Natural killer cell treated with Interleukin-12 subunit alpha and Interleukin-12 subunit beta and Interleukin-15 and Interleukin-18, amount 100 ng/mL, for 72 hours (primary cell): ENCODE measurements around the gene FBXW8. TPM values are rescaled to one million over a fixed set of nuclear protein-coding genes. Genes with fewer than 3 reads are reported as not detected.

Source experiments
- ATAC-seq, 2 donors: fragments of 150-1000 bp; cut with Tn5 transposase in 1 of 2; sonication (Bioruptor Pico), chemical (Tn5 transposase) in 1 of 2; 2 replicates each; pipeline ENCODE4 v1.10.0; 2021
- DNase-seq: peaks from one replicate; pipeline ENCODE4 v3.0.0; 2022; ENCODE audit warnings: low spot score
- H3K27ac Mint-ChIP-seq, 2 donors: 1 replicate in 1 of 2; 2 replicates in 1 of 2; pipeline ENCODE4 v1.8.0; 2022; ENCODE audit warnings: mixed read lengths in 2 of 2, mild to moderate bottlenecking in 1 of 2, moderate library complexity in 1 of 2
- H3K27me3 Mint-ChIP-seq, 2 donors: 1 replicate in 1 of 2; 2 replicates in 1 of 2; pipeline ENCODE4 v1.8.0; 2022; ENCODE audit warnings: mixed read lengths in 2 of 2
- H3K36me3 Mint-ChIP-seq: one replicate; pipeline ENCODE4 v1.8.0; 2022; ENCODE audit warnings: mixed read lengths
- H3K4me1 Mint-ChIP-seq, 2 donors: 1 replicate in 1 of 2; 2 replicates in 1 of 2; pipeline ENCODE4 v1.8.0; 2022; ENCODE audit warnings: low read depth in 2 of 2, mixed read lengths in 2 of 2, mild to moderate bottlenecking in 1 of 2
- H3K4me3 Mint-ChIP-seq: one replicate; pipeline ENCODE4 v1.8.0; 2022; ENCODE audit warnings: mixed read lengths
- H3K9me3 Mint-ChIP-seq: 2 replicates; pipeline ENCODE4 v1.8.0; 2022; ENCODE audit warnings: mixed read lengths
- total RNA-seq, 2 donors: library from RNA; stranded (reverse); gene quantifications; one replicate each; pipeline ENCODE4 v1.2.3, GENCODE V29; 2022

The FBXW8 gene
- total RNA-seq, 2 donors from 2014 or later = 9.6 to 11.5 TPM

GRCh38 chr12:117072106-117072505 is 161.4 kb downstream of the FBXW8 start:
- H3K27ac Mint-ChIP-seq = peak overlapping the region in 1 of 2 donors; percentile 41
- H3K4me3 Mint-ChIP-seq = peak overlapping the region; percentile 25
- no peak for DNase-seq
- H3K9me3 Mint-ChIP-seq = no peaks in the 10 kb centered on the region
- H3K4me1 Mint-ChIP-seq = peaks cover 29 to 50% of the 10 kb centered on the region in 2 donors
- no peak for ATAC-seq
- no peaks in the 10 kb centered on the region for H3K27me3 Mint-ChIP-seq
- no peaks in the 10 kb centered on the region for H3K36me3 Mint-ChIP-seq

GRCh38 chr12:117072736-117073490 is 162.2 kb downstream of the FBXW8 start:
- no peak for ATAC-seq
- no peaks in the 10 kb centered on the region for H3K36me3 Mint-ChIP-seq
- DNase-seq = peak; percentile 25
- no peaks in the 10 kb centered on the region for H3K27me3 Mint-ChIP-seq
- no peaks in the 10 kb centered on the region for H3K9me3 Mint-ChIP-seq
- no peak overlapping the region for H3K4me3 Mint-ChIP-seq
- peaks cover 36 to 54% of the 10 kb centered on the region in 2 donors for H3K4me1 Mint-ChIP-seq
- H3K27ac Mint-ChIP-seq = peak overlapping the region in 1 of 2 donors; percentile 23

GRCh38 chr12:117073611-117074010 is 162.9 kb downstream of the FBXW8 start:
- ATAC-seq = no peak
- H3K9me3 Mint-ChIP-seq = no peaks in the 10 kb centered on the region
- H3K36me3 Mint-ChIP-seq = no peaks in the 10 kb centered on the region
- H3K27me3 Mint-ChIP-seq = no peaks in the 10 kb centered on the region
- no peak for DNase-seq
- H3K4me1 Mint-ChIP-seq = peaks cover 36 to 48% of the 10 kb centered on the region in 2 donors
- H3K4me3 Mint-ChIP-seq = no peak overlapping the region
- H3K27ac Mint-ChIP-seq = peak overlapping the region in 1 of 2 donors; percentile 23

GRCh38 chr12:117076410-117077372 is 165.9 kb downstream of the FBXW8 start:
- H3K4me3 Mint-ChIP-seq = peak overlapping the region; percentile 48
- H3K4me1 Mint-ChIP-seq = peaks cover 17 to 31% of the 10 kb centered on the region in 2 donors
- H3K27ac Mint-ChIP-seq = peak overlapping the region; percentile 69 to 73
- no peaks in the 10 kb centered on the region for H3K27me3 Mint-ChIP-seq
- DNase-seq = peak; percentile 58
- no peaks in the 10 kb centered on the region for H3K9me3 Mint-ChIP-seq
- H3K36me3 Mint-ChIP-seq = no peaks in the 10 kb centered on the region
- ATAC-seq = peak; percentile 80

GRCh38 chr12:117079487-117079886 is 168.7 kb downstream of the FBXW8 start:
- H3K4me1 Mint-ChIP-seq = peaks cover 13 to 32% of the 10 kb centered on the region in 2 donors
- no peak overlapping the region for H3K4me3 Mint-ChIP-seq
- H3K36me3 Mint-ChIP-seq = peaks cover 4% of the 10 kb centered on the region
- DNase-seq (no peak), ATAC-seq (no peak)
- H3K9me3 Mint-ChIP-seq = no peaks in the 10 kb centered on the region
- H3K27me3 Mint-ChIP-seq = no peaks in the 10 kb centered on the region
- no peak overlapping the region for H3K27ac Mint-ChIP-seq

- H3K4me3 Mint-ChIP-seq = no peak overlapping the region
- H3K27ac Mint-ChIP-seq = peak overlapping the region in 1 of 2 donors; percentile 56
- peaks cover 15 to 37% of the 10 kb centered on the region in 2 donors for H3K4me1 Mint-ChIP-seq
- DNase-seq = peak; percentile 8
- no peak for ATAC-seq
- no peaks in the 10 kb centered on the region for H3K9me3 Mint-ChIP-seq
- peaks cover 4% of the 10 kb centered on the region for H3K36me3 Mint-ChIP-seq
- H3K27me3 Mint-ChIP-seq = no peaks in the 10 kb centered on the region
Measured at GRCh38 chr12:117080661-117081144, 170.0 kb downstream of the FBXW8 start.

Other genes with a start within 250 kb of the FBXW8 start
- gene SPRING1, start 172.9 kb upstream of the FBXW8 start, total RNA-seq = 10 to 100 TPM; 45.8 to 49.7 TPM
- gene RNFT2, start 172.6 kb upstream of the FBXW8 start, total RNA-seq = 10 to 100 TPM; 17.2 to 18.3 TPM
- not detected for gene HRK, start 29.5 kb upstream of the FBXW8 start, total RNA-seq
- 10 to 100 TPM; 80.5 to 96.9 TPM for gene TESC, start 188.5 kb downstream of the FBXW8 start, total RNA-seq